MM.1S (cell line): ENCODE measurements around the gene PPP1R1C.

Experiments
- CTCF ChIP-seq: fragments of 300-600 bp; sonication (generic); IDR thresholded peaks from 2 replicates; pipeline ENCODE4 v1.5.1; 2016; ENCODE audit warnings: antibody characterized with exemption, low read length, mixed read lengths
- EZH2phosphoT487 ChIP-seq: fragments of 300-600 bp; sonication (generic); IDR thresholded peaks from 2 replicates; pipeline ENCODE4 v1.6.1; 2018; ENCODE audit warnings: antibody characterized with exemption, low read length

GRCh38 chr2:182023235-182023634 lies 37.6 kb downstream of the PPP1R1C start:
- TF ChIP-seq CTCF = no peak
- TF ChIP-seq EZH2phosphoT487 = no peak
